Loucy (cell line): ENCODE measurements around the gene CYP46A1.

ENCODE experiments used
- EZH2phosphoT487 ChIP-seq: fragments of 200-600 bp; IDR thresholded peaks from 2 replicates; pipeline ENCODE4 v1.6.1; 2018; ENCODE audit warnings: antibody characterized with exemption, mild to moderate bottlenecking, moderate library complexity, borderline replicate concordance
- TF ChIP-seq, protein P1 (sequence below): fragments of 200-600 bp; sonication (generic); conservative IDR thresholded peaks from 2 replicates; pipeline ENCODE4 v1.5.1; 2014; ENCODE audit warnings: mild to moderate bottlenecking, antibody characterized with exemption, low read length

GRCh38 chr14:99644723-99645544 lies 39.2 kb upstream of the CYP46A1 start, which contains the start of gene HHIPL1:
- TF ChIP-seq, protein P1, sequence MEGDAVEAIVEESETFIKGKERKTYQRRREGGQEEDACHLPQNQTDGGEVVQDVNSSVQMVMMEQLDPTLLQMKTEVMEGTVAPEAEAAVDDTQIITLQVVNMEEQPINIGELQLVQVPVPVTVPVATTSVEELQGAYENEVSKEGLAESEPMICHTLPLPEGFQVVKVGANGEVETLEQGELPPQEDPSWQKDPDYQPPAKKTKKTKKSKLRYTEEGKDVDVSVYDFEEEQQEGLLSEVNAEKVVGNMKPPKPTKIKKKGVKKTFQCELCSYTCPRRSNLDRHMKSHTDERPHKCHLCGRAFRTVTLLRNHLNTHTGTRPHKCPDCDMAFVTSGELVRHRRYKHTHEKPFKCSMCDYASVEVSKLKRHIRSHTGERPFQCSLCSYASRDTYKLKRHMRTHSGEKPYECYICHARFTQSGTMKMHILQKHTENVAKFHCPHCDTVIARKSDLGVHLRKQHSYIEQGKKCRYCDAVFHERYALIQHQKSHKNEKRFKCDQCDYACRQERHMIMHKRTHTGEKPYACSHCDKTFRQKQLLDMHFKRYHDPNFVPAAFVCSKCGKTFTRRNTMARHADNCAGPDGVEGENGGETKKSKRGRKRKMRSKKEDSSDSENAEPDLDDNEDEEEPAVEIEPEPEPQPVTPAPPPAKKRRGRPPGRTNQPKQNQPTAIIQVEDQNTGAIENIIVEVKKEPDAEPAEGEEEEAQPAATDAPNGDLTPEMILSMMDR, result no peak
- no peak for TF ChIP-seq EZH2phosphoT487
